GM13976 (cell line): ENCODE results near the gene YAP1.

Experiments
- DNase-seq: peaks from one replicate; pipeline ENCODE4 v3.0.0; 2012; ENCODE audit warnings: low spot score
- in situ Hi-C: fragments of 300-500 bp; cut with MboI; formaldehyde crosslinking; loops from one replicate; pipeline ENCODE4 v1.12.0; 2022; ENCODE audit warnings: low sequenced_read_pairs, mixed read lengths, inconsistent platforms; ENCODE audit not compliant: unreplicated experiment
- TF ChIP-seq, protein P1 (sequence below): IDR thresholded peaks from 2 replicates; pipeline ENCODE4 v1.5.1; 2012; ENCODE audit warnings: borderline replicate concordance, mild to moderate bottlenecking; ENCODE audit not compliant: insufficient read depth; ENCODE audit errors: extremely low read depth, missing control alignments, control extremely low read depth

YAP1 gene

DNA sequence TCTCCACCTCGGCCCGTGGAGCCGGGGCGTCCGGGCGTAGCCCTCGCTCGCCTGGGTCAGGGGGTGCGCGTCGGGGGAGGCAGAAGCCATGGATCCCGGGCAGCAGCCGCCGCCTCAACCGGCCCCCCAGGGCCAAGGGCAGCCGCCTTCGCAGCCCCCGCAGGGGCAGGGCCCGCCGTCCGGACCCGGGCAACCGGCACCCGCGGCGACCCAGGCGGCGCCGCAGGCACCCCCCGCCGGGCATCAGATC, 439 bp downstream of the YAP1 start:
- TF ChIP-seq, protein P1, sequence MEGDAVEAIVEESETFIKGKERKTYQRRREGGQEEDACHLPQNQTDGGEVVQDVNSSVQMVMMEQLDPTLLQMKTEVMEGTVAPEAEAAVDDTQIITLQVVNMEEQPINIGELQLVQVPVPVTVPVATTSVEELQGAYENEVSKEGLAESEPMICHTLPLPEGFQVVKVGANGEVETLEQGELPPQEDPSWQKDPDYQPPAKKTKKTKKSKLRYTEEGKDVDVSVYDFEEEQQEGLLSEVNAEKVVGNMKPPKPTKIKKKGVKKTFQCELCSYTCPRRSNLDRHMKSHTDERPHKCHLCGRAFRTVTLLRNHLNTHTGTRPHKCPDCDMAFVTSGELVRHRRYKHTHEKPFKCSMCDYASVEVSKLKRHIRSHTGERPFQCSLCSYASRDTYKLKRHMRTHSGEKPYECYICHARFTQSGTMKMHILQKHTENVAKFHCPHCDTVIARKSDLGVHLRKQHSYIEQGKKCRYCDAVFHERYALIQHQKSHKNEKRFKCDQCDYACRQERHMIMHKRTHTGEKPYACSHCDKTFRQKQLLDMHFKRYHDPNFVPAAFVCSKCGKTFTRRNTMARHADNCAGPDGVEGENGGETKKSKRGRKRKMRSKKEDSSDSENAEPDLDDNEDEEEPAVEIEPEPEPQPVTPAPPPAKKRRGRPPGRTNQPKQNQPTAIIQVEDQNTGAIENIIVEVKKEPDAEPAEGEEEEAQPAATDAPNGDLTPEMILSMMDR: no peak
- no peak for DNase-seq
- in situ Hi-C loops: no loop called here

DNA sequence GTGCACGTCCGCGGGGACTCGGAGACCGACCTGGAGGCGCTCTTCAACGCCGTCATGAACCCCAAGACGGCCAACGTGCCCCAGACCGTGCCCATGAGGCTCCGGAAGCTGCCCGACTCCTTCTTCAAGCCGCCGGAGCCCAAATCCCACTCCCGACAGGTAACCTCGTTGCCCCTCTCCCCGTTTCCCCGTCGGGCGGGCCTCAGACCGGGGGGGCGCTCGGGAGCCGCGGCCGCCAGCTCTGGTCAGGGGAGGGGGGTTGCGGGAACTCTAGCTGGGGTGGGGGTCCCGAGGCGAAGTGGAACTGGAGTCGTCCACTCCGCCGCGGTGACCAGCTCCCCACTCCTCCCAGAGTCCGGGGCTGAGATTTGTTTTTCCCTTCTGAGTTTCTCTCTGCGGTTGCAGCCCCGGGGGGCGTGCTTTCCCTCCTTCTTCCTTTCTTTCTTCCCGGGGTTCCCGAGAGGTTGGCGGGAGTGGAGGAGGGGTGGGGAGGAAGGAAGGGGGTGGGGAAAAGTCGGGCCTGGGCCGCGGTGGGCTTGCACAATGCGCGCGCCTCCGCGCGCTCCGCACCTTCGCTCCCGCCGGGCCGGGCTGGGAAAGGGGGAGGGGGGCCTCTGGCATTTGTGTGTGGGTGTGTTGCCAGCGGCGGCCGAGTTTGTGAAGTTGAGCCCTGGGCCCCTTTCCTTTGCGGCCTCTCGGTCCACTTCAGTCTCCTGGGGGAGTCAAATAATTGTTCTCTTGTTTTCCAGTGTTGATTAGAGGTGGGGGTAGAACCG, 952 bp downstream of the YAP1 start:
- DNase-seq: peak; percentile 41
- in situ Hi-C loops: no loop called here
- TF ChIP-seq, protein P1: no peak

DNA sequence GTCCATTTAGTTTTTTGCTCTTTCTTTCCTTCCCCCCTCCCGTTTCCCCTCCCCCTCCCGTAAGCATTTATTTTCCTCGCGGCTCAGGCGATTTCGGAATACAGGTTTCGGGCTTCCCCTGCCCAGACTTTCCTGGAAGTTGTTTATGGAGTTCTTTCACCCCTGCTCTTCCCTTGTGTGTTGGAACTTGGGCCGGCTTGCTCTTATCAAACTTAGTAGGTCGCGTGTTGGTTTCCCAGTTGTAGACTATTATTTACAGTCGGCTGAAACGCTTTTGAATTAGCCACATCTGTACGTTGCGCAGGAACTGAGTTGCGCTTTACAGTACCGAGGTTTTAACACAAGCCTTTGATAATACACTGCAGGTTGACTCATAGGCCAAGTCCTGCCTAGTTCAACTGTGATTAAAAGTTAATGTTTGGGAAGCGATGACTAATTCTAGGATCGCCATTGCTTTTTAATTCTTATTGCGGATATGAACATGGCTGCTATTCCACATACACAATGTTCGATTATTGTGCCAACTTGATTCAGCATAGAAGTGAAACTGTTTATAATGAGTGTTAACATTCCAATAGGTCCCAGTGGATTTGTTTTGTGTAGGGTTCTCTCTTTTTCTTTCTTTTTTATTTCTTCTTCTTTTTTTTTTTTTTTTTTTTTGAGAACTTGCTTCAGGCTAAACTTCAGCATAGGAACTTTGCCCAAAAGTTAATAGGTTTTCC, 1.7 kb downstream of the YAP1 start:
- TF ChIP-seq, protein P1: no peak
- DNase-seq: no peak
- in situ Hi-C loops: no loop called here

GRCh38 chr11:102112509-102112821, 2.2 kb downstream of the YAP1 start:
- TF ChIP-seq, protein P1: no peak
- no peak for DNase-seq
- in situ Hi-C loops: no loop called here

- DNase-seq: no peak
- in situ Hi-C loops: no loop called here
- TF ChIP-seq, protein P1: no peak
Measured at GRCh38 chr11:102114032-102114431, 3.8 kb downstream of the YAP1 start.

DNA sequence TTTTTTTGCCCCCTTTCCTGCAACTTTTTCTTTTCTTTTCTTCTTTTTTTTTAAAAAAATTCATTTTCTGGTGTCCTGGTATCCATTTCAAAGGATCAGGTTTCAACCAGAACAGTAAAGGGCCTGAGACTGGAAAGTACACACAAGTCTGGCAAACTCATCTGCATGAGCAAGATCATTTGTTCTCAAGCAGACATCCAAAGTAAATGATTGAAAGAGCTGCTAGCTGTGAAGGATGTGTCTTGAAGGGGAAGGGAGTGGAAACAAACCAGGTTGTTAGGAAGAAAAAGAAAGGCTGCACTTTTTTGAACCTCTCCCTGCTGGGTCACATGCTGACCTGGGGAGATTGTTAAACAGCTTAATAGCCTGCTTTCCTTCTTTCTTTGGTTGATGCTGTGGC, 5.3 kb downstream of the YAP1 start:
- TF ChIP-seq, protein P1: no peak
- in situ Hi-C loops: no loop called here
- DNase-seq: no peak
